ENCODE measurements around the gene PFN1. TPM values are rescaled to one million over a fixed set of nuclear protein-coding genes. Genes with fewer than 3 reads are reported as not detected.

PFN1 gene
- total RNA-seq, 1 donor, result 414 TPM

GRCh38 chr17:4900231-4901107, 47.9 kb downstream of the PFN1 start:
- peaks cover 53% of the 10 kb centered on the region for H3K4me1 ChIP-seq (ENCODE audit: insufficient read depth, low read length)
- H3K27me3 ChIP-seq (ENCODE audit: insufficient read depth, low read length), result peaks cover 7% of the 10 kb centered on the region
- no peaks in the 10 kb centered on the region for H3K9me3 ChIP-seq (ENCODE audit: low read depth, low read length)

DNA sequence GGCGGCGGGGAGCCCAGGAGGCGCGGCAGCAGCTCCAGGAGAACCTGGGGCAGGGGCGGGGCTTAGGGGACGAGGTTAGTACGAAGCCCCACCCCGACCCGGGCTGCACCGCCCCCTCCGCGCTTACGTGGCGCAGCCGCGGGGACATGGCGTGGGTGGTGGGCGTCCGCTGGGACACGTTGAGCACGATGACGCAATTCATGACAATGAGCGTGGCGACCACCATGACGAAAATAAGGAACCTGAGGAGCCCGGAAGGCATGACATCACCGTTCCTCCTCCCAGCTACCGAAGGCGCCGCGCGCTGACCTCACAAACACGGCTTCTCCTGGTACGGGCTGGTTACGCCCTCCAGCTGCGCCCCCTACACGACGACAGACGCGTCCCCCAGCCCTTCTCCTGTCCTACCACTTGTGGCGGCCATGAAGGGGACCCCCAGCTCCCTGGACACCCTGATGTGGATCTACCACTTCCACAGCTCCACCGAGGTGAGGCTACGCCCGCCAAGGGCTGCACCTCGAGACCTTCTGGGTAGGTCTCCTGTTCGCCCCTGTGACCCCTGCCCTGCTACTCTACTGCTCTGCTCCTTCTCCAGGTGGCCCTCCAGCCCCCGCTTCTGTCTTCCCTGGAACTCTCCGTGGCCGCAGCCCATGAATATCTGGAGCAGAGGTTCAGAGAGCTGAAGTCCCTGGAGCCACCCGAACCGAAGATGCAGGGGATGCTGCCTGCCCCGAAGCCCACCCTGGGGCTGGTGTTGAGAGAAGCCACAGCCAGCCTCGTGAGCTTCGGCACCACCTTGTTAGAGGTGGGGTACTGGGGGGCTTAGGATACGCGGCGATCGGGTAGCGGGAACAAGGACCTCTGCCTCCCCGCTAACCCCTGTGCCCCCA, 48.7 kb downstream of the PFN1 start, which contains the start of gene C17orf107:
Gene C17orf107 (plus strand): TSS at position 196 of the 890 bp plus-strand sequence. CDS start 227 bp downstream, at position 423.
- peaks cover 7% of the 10 kb centered on the region for H3K27me3 ChIP-seq (ENCODE audit: insufficient read depth, low read length)
- H3K4me3 ChIP-seq (ENCODE audit: low read length), result peak within 1 kb of the TSS; percentile 42
- H3K4me1 ChIP-seq (ENCODE audit: insufficient read depth, low read length), result peaks cover 53% of the 10 kb centered on the region
- no peaks in the 10 kb centered on the region for H3K9me3 ChIP-seq (ENCODE audit: low read depth, low read length)

More at GRCh38 chr17:4900231-4901107, 47.9 kb downstream of the PFN1 start:
- peak overlapping the region; percentile 42 for H3K4me3 ChIP-seq (ENCODE audit: low read length)

- H3K9me3 ChIP-seq (ENCODE audit: low read depth, low read length), result no peaks in the 10 kb centered on the region
- peaks cover 53% of the 10 kb centered on the region for H3K4me1 ChIP-seq (ENCODE audit: insufficient read depth, low read length)
- H3K27me3 ChIP-seq (ENCODE audit: insufficient read depth, low read length), result peaks cover 7% of the 10 kb centered on the region
- peak overlapping the region; percentile 42 for H3K4me3 ChIP-seq (ENCODE audit: low read length)
Measured at GRCh38 chr17:4898927-4899326, 49.4 kb downstream of the PFN1 start.

GRCh38 chr17:4898351-4898750, 50.0 kb downstream of the PFN1 start:
- H3K4me3 ChIP-seq (ENCODE audit: low read length), result no peak overlapping the region
- H3K9me3 ChIP-seq (ENCODE audit: low read depth, low read length), result no peaks in the 10 kb centered on the region
- peaks cover 48% of the 10 kb centered on the region for H3K4me1 ChIP-seq (ENCODE audit: insufficient read depth, low read length)
- peaks cover 7% of the 10 kb centered on the region for H3K27me3 ChIP-seq (ENCODE audit: insufficient read depth, low read length)

DNA sequence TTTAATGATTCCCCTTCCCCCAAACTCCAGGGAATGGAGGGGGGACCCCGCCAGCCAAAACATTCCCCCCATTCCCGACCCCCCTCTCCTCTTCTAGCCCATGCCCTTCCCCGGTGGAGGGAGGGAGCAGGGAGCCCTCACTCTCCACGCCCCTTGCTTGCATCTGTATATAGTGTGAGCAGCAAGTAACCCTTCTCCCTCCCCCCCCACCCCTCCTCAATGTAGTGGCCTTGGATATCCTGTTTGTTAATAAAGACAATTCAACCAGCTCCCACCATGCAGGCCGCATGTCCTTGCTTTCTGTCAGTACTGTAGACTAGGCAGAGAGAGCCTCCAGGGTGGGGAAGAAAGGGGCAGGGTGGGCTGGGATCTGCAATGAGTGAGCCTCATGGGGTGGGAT, 50.5 kb downstream of the PFN1 start:
- Histone ChIP-seq H3K27me3 (ENCODE audit: insufficient read depth, low read length) (peaks cover 7% of the 10 kb centered on the region), H3K4me1 (ENCODE audit: insufficient read depth, low read length) (peaks cover 42% of the 10 kb centered on the region), H3K9me3 (ENCODE audit: low read depth, low read length) (no peaks in the 10 kb centered on the region), H3K4me3 (ENCODE audit: low read length) (no peak overlapping the region)

DNA sequence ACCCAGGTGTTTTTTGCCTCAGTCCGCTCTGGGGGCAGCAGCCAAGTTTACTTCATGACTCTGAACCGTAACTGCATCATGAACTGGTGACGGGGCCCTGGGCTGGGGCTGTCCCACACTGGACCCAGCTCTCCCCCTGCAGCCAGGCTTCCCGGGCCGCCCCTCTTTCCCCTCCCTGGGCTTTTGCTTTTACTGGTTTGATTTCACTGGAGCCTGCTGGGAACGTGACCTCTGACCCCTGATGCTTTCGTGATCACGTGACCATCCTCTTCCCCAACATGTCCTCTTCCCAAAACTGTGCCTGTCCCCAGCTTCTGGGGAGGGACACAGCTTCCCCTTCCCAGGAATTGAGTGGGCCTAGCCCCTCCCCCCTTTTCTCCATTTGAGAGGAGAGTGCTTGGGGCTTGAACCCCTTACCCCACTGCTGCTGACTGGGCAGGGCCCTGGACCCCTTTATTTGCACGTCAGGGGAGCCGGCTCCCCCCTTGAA, 51.1 kb downstream of the PFN1 start:
- no peaks in the 10 kb centered on the region for H3K9me3 ChIP-seq (ENCODE audit: low read depth, low read length)
- H3K4me3 ChIP-seq (ENCODE audit: low read length), result no peak overlapping the region
- H3K27me3 ChIP-seq (ENCODE audit: insufficient read depth, low read length), result peaks cover 7% of the 10 kb centered on the region
- H3K4me1 ChIP-seq (ENCODE audit: insufficient read depth, low read length), result peaks cover 37% of the 10 kb centered on the region

DNA sequence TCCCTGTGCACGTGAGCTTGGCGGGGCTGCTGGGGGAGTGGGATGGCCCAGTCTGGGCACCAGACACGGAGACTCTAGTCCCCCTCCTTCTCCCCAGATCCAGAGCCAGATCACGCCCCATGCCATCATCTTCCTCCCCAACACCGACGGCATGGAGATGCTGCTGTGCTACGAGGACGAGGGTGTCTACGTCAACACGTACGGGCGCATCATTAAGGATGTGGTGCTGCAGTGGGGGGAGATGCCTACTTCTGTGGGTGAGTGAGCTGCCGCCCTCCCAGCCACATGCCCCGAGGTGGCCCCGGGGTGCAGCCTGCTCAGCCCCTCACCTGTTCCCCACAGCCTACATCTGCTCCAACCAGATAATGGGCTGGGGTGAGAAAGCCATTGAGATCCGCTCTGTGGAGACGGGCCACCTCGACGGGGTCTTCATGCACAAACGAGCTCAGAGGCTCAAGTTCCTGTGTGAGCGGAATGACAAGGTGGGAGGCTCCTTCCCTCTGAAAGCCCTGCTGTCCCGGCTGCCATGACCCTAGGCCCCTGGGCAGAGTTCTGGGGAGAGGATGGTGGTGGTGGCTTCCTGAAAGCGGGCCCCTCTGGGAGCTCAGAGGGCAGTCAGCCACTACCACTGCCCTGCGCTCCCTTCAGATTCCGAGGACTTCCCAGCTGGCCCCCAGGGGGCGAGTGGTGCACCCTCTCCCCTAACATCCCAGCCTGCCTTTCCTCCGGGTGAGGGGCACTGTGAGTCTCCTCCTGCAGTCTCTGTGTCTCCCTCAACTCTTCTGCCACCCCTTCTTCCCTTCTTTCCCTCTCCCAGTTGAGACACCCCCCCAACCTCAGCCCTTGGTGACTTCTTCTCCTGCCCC, 51.8 kb downstream of the PFN1 start:
- peaks cover 7% of the 10 kb centered on the region for H3K27me3 ChIP-seq (ENCODE audit: insufficient read depth, low read length)
- no peak overlapping the region for H3K4me3 ChIP-seq (ENCODE audit: low read length)
- H3K9me3 ChIP-seq (ENCODE audit: low read depth, low read length), result no peaks in the 10 kb centered on the region
- peaks cover 30% of the 10 kb centered on the region for H3K4me1 ChIP-seq (ENCODE audit: insufficient read depth, low read length)

DNA sequence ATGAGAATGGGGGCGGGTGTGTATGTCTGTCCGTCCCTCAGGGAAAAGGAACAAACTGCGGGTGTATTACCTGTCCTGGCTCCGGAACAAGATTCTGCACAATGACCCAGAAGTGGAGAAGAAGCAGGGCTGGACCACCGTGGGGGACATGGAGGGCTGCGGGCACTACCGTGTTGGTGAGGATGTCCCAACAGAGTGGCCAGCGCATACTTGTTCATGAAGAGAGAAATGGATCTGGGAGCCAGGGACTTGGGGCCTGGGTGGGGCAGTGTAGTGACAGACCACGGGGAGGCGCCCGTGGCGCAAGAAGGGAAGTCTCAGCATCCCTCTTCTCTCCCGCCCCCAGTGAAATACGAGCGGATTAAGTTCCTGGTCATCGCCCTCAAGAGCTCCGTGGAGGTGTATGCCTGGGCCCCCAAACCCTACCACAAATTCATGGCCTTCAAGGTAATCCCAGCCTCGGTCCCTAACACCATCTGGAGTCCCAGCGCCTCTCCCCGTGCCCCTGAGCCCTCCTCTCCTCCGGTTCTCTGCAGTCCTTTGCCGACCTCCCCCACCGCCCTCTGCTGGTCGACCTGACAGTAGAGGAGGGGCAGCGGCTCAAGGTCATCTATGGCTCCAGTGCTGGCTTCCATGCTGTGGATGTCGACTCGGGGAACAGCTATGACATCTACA, 52.5 kb downstream of the PFN1 start:
- H3K9me3 ChIP-seq (ENCODE audit: low read depth, low read length), result no peaks in the 10 kb centered on the region
- peaks cover 7% of the 10 kb centered on the region for H3K27me3 ChIP-seq (ENCODE audit: insufficient read depth, low read length)
- H3K4me1 ChIP-seq (ENCODE audit: insufficient read depth, low read length), result peaks cover 22% of the 10 kb centered on the region
- no peak overlapping the region for H3K4me3 ChIP-seq (ENCODE audit: low read length)

Other genes starting within 250 kb of the PFN1 start
- 16.3 TPM for gene PELP1, start 244.4 kb downstream of the PFN1 start, total RNA-seq
- gene ARRB2, start 237.9 kb downstream of the PFN1 start, total RNA-seq, result 201 TPM
- gene MED11, start 217.1 kb downstream of the PFN1 start, total RNA-seq, result 4.8 TPM
- 1.3 TPM for gene ZMYND15, start 208.7 kb downstream of the PFN1 start, total RNA-seq
- gene CXCL16, start 208.6 kb downstream of the PFN1 start, total RNA-seq, result 32.6 TPM
- not detected for gene TM4SF5, start 176.6 kb downstream of the PFN1 start, total RNA-seq
- not detected for gene VMO1, start 162.2 kb downstream of the PFN1 start, total RNA-seq
- not detected for gene GLTPD2, start 159.6 kb downstream of the PFN1 start, total RNA-seq
- 41.5 TPM for gene PSMB6, start 152.4 kb downstream of the PFN1 start, total RNA-seq
- 7.9 TPM for gene PLD2, start 141.4 kb downstream of the PFN1 start, total RNA-seq
- 68.8 TPM for gene MINK1, start 115.2 kb downstream of the PFN1 start, total RNA-seq
- 26.4 TPM for gene C17orf107, start 49.0 kb downstream of the PFN1 start, total RNA-seq
- gene CHRNE, start 45.4 kb downstream of the PFN1 start, total RNA-seq, result 2.2 TPM
- gene GP1BA, start 16.3 kb downstream of the PFN1 start, total RNA-seq, result 4.2 TPM
- 17.1 TPM for gene SLC25A11, start 8.5 kb downstream of the PFN1 start, total RNA-seq
- gene RNF167, start 8.3 kb downstream of the PFN1 start, total RNA-seq, result 19.3 TPM
- 3.9 TPM for gene ENO3, start 2.6 kb upstream of the PFN1 start, total RNA-seq
- 30.4 TPM for gene SPAG7, start 19.3 kb upstream of the PFN1 start, total RNA-seq
- 12.9 TPM for gene CAMTA2, start 39.1 kb upstream of the PFN1 start, total RNA-seq
- gene INCA1, start 49.0 kb upstream of the PFN1 start, total RNA-seq, result not detected
- 8.1 TPM for gene KIF1C, start 49.4 kb upstream of the PFN1 start, total RNA-seq
- gene SLC52A1, start 86.9 kb upstream of the PFN1 start, total RNA-seq, result not detected
- 1.9 TPM for gene ZFP3, start 129.9 kb upstream of the PFN1 start, total RNA-seq
- gene ZNF232, start 163.3 kb upstream of the PFN1 start, total RNA-seq, result 2.3 TPM
- 0.10 TPM for gene USP6, start 167.5 kb upstream of the PFN1 start, total RNA-seq
- gene ZNF594, start 243.3 kb upstream of the PFN1 start, total RNA-seq, result 3.1 TPM